SK-N-SH treated with all-trans-retinoic acid at 6 μM for 48 hours (cell line): Measurements from ENCODE around the gene NADSYN1.

Source experiments
- ATAC-seq: fragments of 200-7000 bp; cut with Tn5 transposase; 3 replicates; pipeline ENCODE4 v1.9.1; 2020; ENCODE audit warnings: mild to moderate bottlenecking, moderate library complexity
- BACH2 ChIP-seq: fragments of 250-450 bp; sonication (Bioruptor Pico); IDR thresholded peaks from 2 replicates; pipeline ENCODE4 v1.9.0; 2021; ENCODE audit warnings: mild to moderate bottlenecking, borderline replicate concordance
- CREB5 ChIP-seq: fragments of 250-450 bp; sonication (Bioruptor Pico); IDR thresholded peaks from 2 replicates; pipeline ENCODE4 v1.5.1; 2020; ENCODE audit warnings: low read depth, mild to moderate bottlenecking, moderate library complexity
- CSDC2 ChIP-seq: fragments of 250-450 bp; sonication (Bioruptor Pico); IDR thresholded peaks from 2 replicates; pipeline ENCODE4 v1.5.0; 2020; ENCODE audit warnings: mild to moderate bottlenecking, moderate library complexity
- CSRNP3 ChIP-seq: fragments of 250-450 bp; sonication (Bioruptor Pico); IDR thresholded peaks from 2 replicates; pipeline ENCODE4 v1.5.1; 2021; ENCODE audit warnings: mild to moderate bottlenecking, moderate library complexity
- ESRRG ChIP-seq: fragments of 250-450 bp; sonication (Bioruptor Pico); IDR thresholded peaks from 2 replicates; pipeline ENCODE4 v1.6.1; 2021; ENCODE audit warnings: mild to moderate bottlenecking
- GLIS3 ChIP-seq: fragments of 250-450 bp; sonication (Bioruptor Pico); IDR thresholded peaks from 2 replicates; pipeline ENCODE4 v1.5.0; 2020; ENCODE audit warnings: mild to moderate bottlenecking, moderate library complexity
- ISL1 ChIP-seq: fragments of 250-450 bp; sonication (Bioruptor Pico); IDR thresholded peaks from 2 replicates; pipeline ENCODE4 v2.1.2; 2022; ENCODE audit warnings: mild to moderate bottlenecking, moderate library complexity
- OSR1 ChIP-seq: fragments of 250-450 bp; sonication (Bioruptor Pico); IDR thresholded peaks from 2 replicates; pipeline ENCODE4 v1.8.0; 2022; ENCODE audit warnings: moderate library complexity, mild to moderate bottlenecking, inconsistent platforms
- PATZ1 ChIP-seq: fragments of 250-450 bp; sonication (Bioruptor Pico); IDR thresholded peaks from 2 replicates; pipeline ENCODE4 v1.8.0; 2020; ENCODE audit warnings: mild to moderate bottlenecking, moderate library complexity, borderline replicate concordance
- POU6F1 ChIP-seq: fragments of 250-450 bp; sonication (Bioruptor Pico); IDR thresholded peaks from 2 replicates; pipeline ENCODE4 v1.8.0; 2021; ENCODE audit warnings: low read depth, mild to moderate bottlenecking, moderate library complexity, borderline replicate concordance
- PPARA ChIP-seq: fragments of 250-450 bp; sonication (Bioruptor Pico); IDR thresholded peaks from 2 replicates; pipeline ENCODE4 v1.5.0; 2020; ENCODE audit warnings: mild to moderate bottlenecking, borderline replicate concordance
- RARB ChIP-seq: fragments of 250-450 bp; sonication (Bioruptor Pico); IDR thresholded peaks from 2 replicates; pipeline ENCODE4 v1.8.0; 2021; ENCODE audit warnings: mild to moderate bottlenecking, moderate library complexity
- SNAI2 ChIP-seq: fragments of 250-450 bp; sonication (Bioruptor Pico); IDR thresholded peaks from 2 replicates; pipeline ENCODE4 v1.5.0; 2020; ENCODE audit warnings: mild to moderate bottlenecking, moderate library complexity
- TCF4 ChIP-seq: fragments of 250-450 bp; sonication (Bioruptor Pico); IDR thresholded peaks from 2 replicates; pipeline ENCODE4 v1.8.0; 2021; ENCODE audit warnings: mild to moderate bottlenecking, moderate library complexity, borderline replicate concordance
- TOX ChIP-seq: fragments of 250-450 bp; sonication (Bioruptor Pico); IDR thresholded peaks from 2 replicates; pipeline ENCODE4 v1.8.0; 2021; ENCODE audit warnings: mild to moderate bottlenecking, moderate library complexity, borderline replicate concordance
- TSHZ2 ChIP-seq: fragments of 250-450 bp; sonication (Bioruptor Pico); IDR thresholded peaks from 2 replicates; pipeline ENCODE4 v1.5.0; 2020; ENCODE audit warnings: mild to moderate bottlenecking, moderate library complexity
- ZC3H10 ChIP-seq: fragments of 250-450 bp; sonication (Bioruptor Pico); IDR thresholded peaks from 2 replicates; pipeline ENCODE4 v1.5.1; 2021; ENCODE audit warnings: mild to moderate bottlenecking, moderate library complexity
- ZFP3 ChIP-seq: fragments of 250-450 bp; sonication (Bioruptor Pico); IDR thresholded peaks from 2 replicates; pipeline ENCODE4 v1.5.0; 2020; ENCODE audit warnings: mild to moderate bottlenecking, moderate library complexity
- ZFP30 ChIP-seq: fragments of 450-650 bp; formaldehyde crosslinking; IDR thresholded peaks from 2 replicates; pipeline ENCODE4 v1.5.0; 2022; ENCODE audit warnings: mild to moderate bottlenecking, moderate library complexity
- ZNF565 ChIP-seq: fragments of 450-650 bp; formaldehyde crosslinking; conservative IDR thresholded peaks from 2 replicates; pipeline ENCODE4 v1.5.0; 2020; ENCODE audit warnings: low read depth, mild to moderate bottlenecking, moderate library complexity
- ZNF70 ChIP-seq: fragments of 450-650 bp; formaldehyde crosslinking; IDR thresholded peaks from 2 replicates; pipeline ENCODE4 v1.5.0; 2020; ENCODE audit warnings: mild to moderate bottlenecking, moderate library complexity
- ZNF8 ChIP-seq: fragments of 450-650 bp; formaldehyde crosslinking; IDR thresholded peaks from 2 replicates; pipeline ENCODE4 v1.5.0; 2020; ENCODE audit warnings: mild to moderate bottlenecking, moderate library complexity

The NADSYN1 gene

GRCh38 chr11:71423181-71423790, 29.7 kb upstream of the NADSYN1 start:
- TF ChIP-seq ZFP3 (CRISPR knock-in tag) (no peak), POU6F1 (CRISPR knock-in tag) (no peak)
- ATAC-seq, result no peak

- TF ChIP-seq ZNF70 (CRISPR knock-in tag), result no peak
- no peak for TF ChIP-seq TOX
- TF ChIP-seq ESRRG (CRISPR knock-in tag), result no peak
- no peak for TF ChIP-seq OSR1 (CRISPR knock-in tag)
- TF ChIP-seq CSRNP3 (CRISPR knock-in tag), result no peak
- TF ChIP-seq BACH2 (CRISPR knock-in tag), result no peak
- TF ChIP-seq ZC3H10 (CRISPR knock-in tag), result no peak
- TF ChIP-seq POU6F1 (CRISPR knock-in tag), result no peak
- TF ChIP-seq CSDC2 (CRISPR knock-in tag), result no peak
- no peak for TF ChIP-seq RARB (CRISPR knock-in tag)
- TF ChIP-seq PATZ1 (CRISPR knock-in tag), result no peak
- no peak for TF ChIP-seq TCF4 (CRISPR knock-in tag)
- no peak for TF ChIP-seq ZNF8 (CRISPR knock-in tag)
- no peak for TF ChIP-seq SNAI2
- TF ChIP-seq ZNF565 (CRISPR knock-in tag), result no peak
- TF ChIP-seq CREB5, result no peak
- TF ChIP-seq PPARA (CRISPR knock-in tag), result no peak
- no peak for TF ChIP-seq ZFP3 (CRISPR knock-in tag)
- no peak for TF ChIP-seq GLIS3 (CRISPR knock-in tag)
- no peak for ATAC-seq
Observed at GRCh38 chr11:71425409-71425808, 27.6 kb upstream of the NADSYN1 start.

GRCh38 chr11:71425860-71426259, 27.1 kb upstream of the NADSYN1 start:
- no peak for ATAC-seq
- TF ChIP-seq ISL1 (CRISPR knock-in tag) (no peak), GLIS3 (CRISPR knock-in tag) (no peak), POU6F1 (CRISPR knock-in tag) (no peak), RARB (CRISPR knock-in tag) (no peak), TCF4 (CRISPR knock-in tag) (no peak), ZNF565 (CRISPR knock-in tag) (no peak), CSDC2 (CRISPR knock-in tag) (no peak), SNAI2 (no peak), BACH2 (CRISPR knock-in tag) (no peak), ZFP30 (CRISPR knock-in tag) (no peak), PPARA (CRISPR knock-in tag) (no peak), TSHZ2 (CRISPR knock-in tag) (no peak), ZFP3 (CRISPR knock-in tag) (no peak), ZNF8 (CRISPR knock-in tag) (no peak), ZC3H10 (CRISPR knock-in tag) (no peak), CSRNP3 (CRISPR knock-in tag) (no peak), OSR1 (CRISPR knock-in tag) (no peak)
